Parathyroid adenoma (tissue), 2 donors: ENCODE data around the gene CCDC178.

ENCODE experiments used
- H2AFZ ChIP-seq: fragments of 300-600 bp; sonication (generic); one replicate; pipeline ENCODE4 v1.7.0; 2017; ENCODE audit warnings: antibody characterized with exemption, mild to moderate bottlenecking
- H3K27ac ChIP-seq: fragments of 300-600 bp; sonication (generic); one replicate; pipeline ENCODE4 v1.7.0; 2017
- H3K27me3 ChIP-seq: fragments of 300-600 bp; sonication (generic); one replicate; pipeline ENCODE4 v1.7.0; 2017; ENCODE audit warnings: low read length; ENCODE audit not compliant: control insufficient read depth, insufficient read depth
- H3K36me3 ChIP-seq: fragments of 300-600 bp; sonication (generic); one replicate; pipeline ENCODE4 v1.7.0; 2017; ENCODE audit warnings: low read length; ENCODE audit not compliant: control insufficient read depth, insufficient read depth
- H3K4me1 ChIP-seq: fragments of 300-600 bp; sonication (generic); one replicate; pipeline ENCODE4 v1.7.0; 2017; ENCODE audit warnings: control low read depth
- H3K4me2 ChIP-seq: fragments of 300-600 bp; sonication (generic); one replicate; pipeline ENCODE4 v1.7.0; 2017; ENCODE audit warnings: low read length
- H3K4me3 ChIP-seq: fragments of 300-600 bp; sonication (generic); one replicate; pipeline ENCODE4 v1.7.0; 2017; ENCODE audit warnings: low read depth, low read length
- H3K79me2 ChIP-seq: fragments of 300-600 bp; sonication (generic); one replicate; pipeline ENCODE4 v1.7.0; 2017; ENCODE audit warnings: control low read depth
- H3K9ac ChIP-seq: fragments of 300-600 bp; sonication (generic); one replicate; pipeline ENCODE4 v1.7.0; 2017; ENCODE audit warnings: mild to moderate bottlenecking
- H3K9me3 ChIP-seq: fragments of 300-600 bp; sonication (generic); one replicate; pipeline ENCODE4 v1.7.0; 2017; ENCODE audit warnings: low read length; ENCODE audit not compliant: control insufficient read depth
- TF ChIP-seq, protein P1 (sequence below): fragments of 300-600 bp; sonication (generic); IDR thresholded peaks from one replicate; pipeline ENCODE4 v1.7.0; 2017; ENCODE audit warnings: antibody characterized with exemption, mild to moderate bottlenecking
- donor health status: primary hyperparathyroidism.

CCDC178 gene

GRCh38 chr18:32908424-32908805 is 532.1 kb downstream of the CCDC178 start:
- TF ChIP-seq, protein P1, sequence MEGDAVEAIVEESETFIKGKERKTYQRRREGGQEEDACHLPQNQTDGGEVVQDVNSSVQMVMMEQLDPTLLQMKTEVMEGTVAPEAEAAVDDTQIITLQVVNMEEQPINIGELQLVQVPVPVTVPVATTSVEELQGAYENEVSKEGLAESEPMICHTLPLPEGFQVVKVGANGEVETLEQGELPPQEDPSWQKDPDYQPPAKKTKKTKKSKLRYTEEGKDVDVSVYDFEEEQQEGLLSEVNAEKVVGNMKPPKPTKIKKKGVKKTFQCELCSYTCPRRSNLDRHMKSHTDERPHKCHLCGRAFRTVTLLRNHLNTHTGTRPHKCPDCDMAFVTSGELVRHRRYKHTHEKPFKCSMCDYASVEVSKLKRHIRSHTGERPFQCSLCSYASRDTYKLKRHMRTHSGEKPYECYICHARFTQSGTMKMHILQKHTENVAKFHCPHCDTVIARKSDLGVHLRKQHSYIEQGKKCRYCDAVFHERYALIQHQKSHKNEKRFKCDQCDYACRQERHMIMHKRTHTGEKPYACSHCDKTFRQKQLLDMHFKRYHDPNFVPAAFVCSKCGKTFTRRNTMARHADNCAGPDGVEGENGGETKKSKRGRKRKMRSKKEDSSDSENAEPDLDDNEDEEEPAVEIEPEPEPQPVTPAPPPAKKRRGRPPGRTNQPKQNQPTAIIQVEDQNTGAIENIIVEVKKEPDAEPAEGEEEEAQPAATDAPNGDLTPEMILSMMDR, result no peak
- Histone ChIP-seq H3K4me2 (no peak overlapping the region), H3K9ac (no peak overlapping the region), H3K79me2 (no peaks in the 10 kb centered on the region), H2AFZ (no peak overlapping the region), H3K4me3 (no peak overlapping the region), H3K27ac (no peak overlapping the region), H3K36me3 (no peaks in the 10 kb centered on the region), H3K9me3 (no peaks in the 10 kb centered on the region), H3K4me1 (no peaks in the 10 kb centered on the region), H3K27me3 (no peaks in the 10 kb centered on the region)

DNA sequence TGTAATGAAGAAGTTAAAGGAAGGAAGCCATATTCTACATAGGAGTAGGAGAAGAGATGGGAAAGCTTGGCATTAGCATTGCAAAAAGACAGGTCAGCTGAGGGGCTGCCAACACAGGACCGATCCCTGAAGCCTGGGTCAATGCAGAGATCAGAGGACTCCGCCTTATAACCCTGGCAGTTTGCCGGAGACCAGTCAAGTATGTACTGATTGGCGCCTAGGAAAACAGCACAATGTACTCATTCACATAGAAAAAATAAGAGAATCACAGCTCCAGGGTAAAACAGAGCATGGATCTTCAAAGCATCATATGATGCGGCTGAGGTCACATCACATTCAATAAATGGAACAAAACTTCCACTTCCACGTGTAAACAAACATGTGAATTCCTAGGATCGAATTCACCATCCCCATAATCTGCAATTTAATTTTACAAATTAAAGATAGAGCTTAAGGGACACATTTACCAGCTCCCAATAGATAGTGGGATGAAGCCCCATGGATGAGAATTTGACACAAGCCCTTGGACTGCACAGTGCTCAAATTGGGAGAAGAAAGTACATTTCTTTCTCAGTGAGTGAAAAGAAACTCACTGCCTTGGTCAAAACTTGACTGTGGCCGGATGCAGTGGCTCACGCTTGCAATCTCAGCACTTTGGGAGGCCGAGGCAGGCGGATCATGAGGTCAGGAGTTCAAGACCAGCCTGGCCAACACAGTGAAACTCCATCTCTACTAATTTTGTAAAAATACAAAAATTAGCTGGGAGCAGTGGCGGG is 532.7 kb downstream of the CCDC178 start:
- Histone ChIP-seq H3K4me2 (no peak overlapping the region), H3K4me3 (no peak overlapping the region), H3K36me3 (no peaks in the 10 kb centered on the region), H3K9ac (no peak overlapping the region), H2AFZ (no peak overlapping the region), H3K27ac (no peak overlapping the region), H3K9me3 (no peaks in the 10 kb centered on the region), H3K27me3 (no peaks in the 10 kb centered on the region), H3K4me1 (no peaks in the 10 kb centered on the region), H3K79me2 (no peaks in the 10 kb centered on the region)
- TF ChIP-seq, protein P1, result no peak

- no peaks in the 10 kb centered on the region for H3K36me3 ChIP-seq
- H2AFZ ChIP-seq, result no peak overlapping the region
- H3K79me2 ChIP-seq, result no peaks in the 10 kb centered on the region
- no peak overlapping the region for H3K9ac ChIP-seq
- H3K9me3 ChIP-seq, result no peaks in the 10 kb centered on the region
- no peaks in the 10 kb centered on the region for H3K27me3 ChIP-seq
- no peak overlapping the region for H3K4me3 ChIP-seq
- no peak overlapping the region for H3K27ac ChIP-seq
- no peaks in the 10 kb centered on the region for H3K4me1 ChIP-seq
- TF ChIP-seq, protein P1, result no peak
- no peak overlapping the region for H3K4me2 ChIP-seq
These were observed 533.3 kb downstream of the CCDC178 start for GRCh38 chr18:32907311-32907585.

- no peak overlapping the region for H3K4me2 ChIP-seq
- H3K4me1 ChIP-seq, result no peaks in the 10 kb centered on the region
- H3K79me2 ChIP-seq, result no peaks in the 10 kb centered on the region
- H3K27me3 ChIP-seq, result no peaks in the 10 kb centered on the region
- no peaks in the 10 kb centered on the region for H3K36me3 ChIP-seq
- TF ChIP-seq, protein P1, result no peak
- no peaks in the 10 kb centered on the region for H3K9me3 ChIP-seq
- no peak overlapping the region for H3K9ac ChIP-seq
- H3K27ac ChIP-seq, result no peak overlapping the region
- H2AFZ ChIP-seq, result no peak overlapping the region
- H3K4me3 ChIP-seq, result no peak overlapping the region
These were observed 533.8 kb downstream of the CCDC178 start for GRCh38 chr18:32906506-32907310.
